GM19463 (cell line): Measurements from ENCODE around the gene DZIP1.

Experiments used
- ATAC-seq: cut with Tn5 transposase; IDR thresholded peaks from one replicate; pipeline ENCODE4 v1.9.1; 2021; ENCODE audit warnings: mild to moderate bottlenecking, moderate library complexity; ENCODE audit not compliant: unreplicated experiment

Gene DZIP1

GRCh38 chr13:95552208-95552538, 92.3 kb downstream of the DZIP1 start:
- no peak for ATAC-seq

- no peak for ATAC-seq
Observed at GRCh38 chr13:95547531-95548167, 96.9 kb downstream of the DZIP1 start.

- no peak for ATAC-seq
Observed at GRCh38 chr13:95546919-95547318, 97.6 kb downstream of the DZIP1 start.

- ATAC-seq, result no peak
Observed at GRCh38 chr13:95544293-95544692, 100.2 kb downstream of the DZIP1 start.

- ATAC-seq, result no peak
Observed at GRCh38 chr13:95541911-95542474, 102.5 kb downstream of the DZIP1 start.

- no peak for ATAC-seq
Observed at GRCh38 chr13:95541308-95541707, 103.2 kb downstream of the DZIP1 start.

- ATAC-seq, result no peak
Observed at GRCh38 chr13:95540888-95541287, 103.6 kb downstream of the DZIP1 start.

GRCh38 chr13:95536632-95537241, 107.8 kb downstream of the DZIP1 start:
- no peak for ATAC-seq

- ATAC-seq, result peak; percentile 61
Observed at GRCh38 chr13:95535243-95535642, 109.3 kb downstream of the DZIP1 start.

GRCh38 chr13:95533545-95534160, 110.9 kb downstream of the DZIP1 start:
- ATAC-seq, result no peak

GRCh38 chr13:95530178-95530577, 114.3 kb downstream of the DZIP1 start:
- ATAC-seq, result no peak
